DND-41 (cell line): ENCODE results near the gene SGMS1.

ENCODE experiments used
- EZH2 ChIP-seq: IDR thresholded peaks from 3 replicates; pipeline ENCODE4 v1.6.1; 2012; ENCODE audit warnings: borderline replicate concordance, low read depth, mild to moderate bottlenecking, moderate library complexity, low read length, inconsistent platforms; ENCODE audit not compliant: severe bottlenecking
- TF ChIP-seq, protein P1 (sequence below): IDR thresholded peaks from 2 replicates; pipeline ENCODE4 v1.5.1; 2012; ENCODE audit warnings: borderline replicate concordance, low read length, moderate library complexity, mild to moderate bottlenecking; ENCODE audit not compliant: poor library complexity, severe bottlenecking; ENCODE audit errors: extremely low read depth

GRCh38 chr10:50621968-50622705 lies 1.6 kb downstream of the SGMS1 start:
- TF ChIP-seq, protein P1, sequence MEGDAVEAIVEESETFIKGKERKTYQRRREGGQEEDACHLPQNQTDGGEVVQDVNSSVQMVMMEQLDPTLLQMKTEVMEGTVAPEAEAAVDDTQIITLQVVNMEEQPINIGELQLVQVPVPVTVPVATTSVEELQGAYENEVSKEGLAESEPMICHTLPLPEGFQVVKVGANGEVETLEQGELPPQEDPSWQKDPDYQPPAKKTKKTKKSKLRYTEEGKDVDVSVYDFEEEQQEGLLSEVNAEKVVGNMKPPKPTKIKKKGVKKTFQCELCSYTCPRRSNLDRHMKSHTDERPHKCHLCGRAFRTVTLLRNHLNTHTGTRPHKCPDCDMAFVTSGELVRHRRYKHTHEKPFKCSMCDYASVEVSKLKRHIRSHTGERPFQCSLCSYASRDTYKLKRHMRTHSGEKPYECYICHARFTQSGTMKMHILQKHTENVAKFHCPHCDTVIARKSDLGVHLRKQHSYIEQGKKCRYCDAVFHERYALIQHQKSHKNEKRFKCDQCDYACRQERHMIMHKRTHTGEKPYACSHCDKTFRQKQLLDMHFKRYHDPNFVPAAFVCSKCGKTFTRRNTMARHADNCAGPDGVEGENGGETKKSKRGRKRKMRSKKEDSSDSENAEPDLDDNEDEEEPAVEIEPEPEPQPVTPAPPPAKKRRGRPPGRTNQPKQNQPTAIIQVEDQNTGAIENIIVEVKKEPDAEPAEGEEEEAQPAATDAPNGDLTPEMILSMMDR = no peak
- no peak for TF ChIP-seq EZH2
